HepG2 (cell line): ENCODE data around the gene ILDR1.

Experiments
- MIXL1 ChIP-seq: IDR thresholded peaks from 2 replicates; pipeline ENCODE4 v1.6.1; 2016
- NBN ChIP-seq: fragments of 450-650 bp; conservative IDR thresholded peaks from 2 replicates; pipeline ENCODE4 v1.6.1; 2017
- POLR2AphosphoS5 ChIP-seq: IDR thresholded peaks from 2 replicates; pipeline ENCODE4 v1.6.1; 2012; ENCODE audit warnings: low read depth, low read length
- ZBTB8A ChIP-seq: sonication (generic); formaldehyde crosslinking; IDR thresholded peaks from 2 replicates; pipeline ENCODE4 v1.4.0; 2020; ENCODE audit warnings: mild to moderate bottlenecking, low read depth, missing genetic modification reagents, borderline replicate concordance
- ZNF232 ChIP-seq: sonication (generic); formaldehyde crosslinking; IDR thresholded peaks from 2 replicates; pipeline ENCODE4 v1.4.0; 2020; ENCODE audit warnings: missing genetic modification reagents, borderline replicate concordance
- ZNF670 ChIP-seq: sonication (generic); formaldehyde crosslinking; IDR thresholded peaks from 2 replicates; pipeline ENCODE4 v1.8.0; 2022; ENCODE audit warnings: mild to moderate bottlenecking, missing genetic modification reagents, borderline replicate concordance
- TF ChIP-seq, protein P1 (sequence below): sonication (generic); formaldehyde crosslinking; IDR thresholded peaks from 2 replicates; pipeline ENCODE4 v1.5.0; 2020; ENCODE audit warnings: mild to moderate bottlenecking, missing genetic modification reagents, moderate library complexity

DNA sequence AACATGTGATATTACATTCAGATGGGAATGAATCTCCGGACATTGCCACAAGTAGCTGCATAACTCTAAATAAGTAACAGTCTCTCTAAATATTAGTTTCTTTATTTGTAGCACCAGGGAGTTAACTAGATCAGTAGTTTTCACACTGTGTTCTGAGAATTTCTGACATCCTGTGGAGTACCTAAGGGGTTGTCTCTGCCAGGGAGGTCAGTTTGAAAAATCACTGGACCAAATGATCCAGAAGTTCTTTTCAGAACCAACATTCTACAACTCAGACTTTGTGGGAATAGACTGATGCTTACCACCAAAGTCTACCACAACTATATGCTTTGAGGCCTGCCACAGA, 9.0 kb upstream of the ILDR1 start:
- TF ChIP-seq ZBTB8A = no peak
- TF ChIP-seq ZNF232 (CRISPR knock-in tag) = no peak
- no peak for TF ChIP-seq ZNF670 (CRISPR knock-in tag)
- TF ChIP-seq NBN = no peak
- TF ChIP-seq MIXL1 = no peak
- TF ChIP-seq, protein P1, sequence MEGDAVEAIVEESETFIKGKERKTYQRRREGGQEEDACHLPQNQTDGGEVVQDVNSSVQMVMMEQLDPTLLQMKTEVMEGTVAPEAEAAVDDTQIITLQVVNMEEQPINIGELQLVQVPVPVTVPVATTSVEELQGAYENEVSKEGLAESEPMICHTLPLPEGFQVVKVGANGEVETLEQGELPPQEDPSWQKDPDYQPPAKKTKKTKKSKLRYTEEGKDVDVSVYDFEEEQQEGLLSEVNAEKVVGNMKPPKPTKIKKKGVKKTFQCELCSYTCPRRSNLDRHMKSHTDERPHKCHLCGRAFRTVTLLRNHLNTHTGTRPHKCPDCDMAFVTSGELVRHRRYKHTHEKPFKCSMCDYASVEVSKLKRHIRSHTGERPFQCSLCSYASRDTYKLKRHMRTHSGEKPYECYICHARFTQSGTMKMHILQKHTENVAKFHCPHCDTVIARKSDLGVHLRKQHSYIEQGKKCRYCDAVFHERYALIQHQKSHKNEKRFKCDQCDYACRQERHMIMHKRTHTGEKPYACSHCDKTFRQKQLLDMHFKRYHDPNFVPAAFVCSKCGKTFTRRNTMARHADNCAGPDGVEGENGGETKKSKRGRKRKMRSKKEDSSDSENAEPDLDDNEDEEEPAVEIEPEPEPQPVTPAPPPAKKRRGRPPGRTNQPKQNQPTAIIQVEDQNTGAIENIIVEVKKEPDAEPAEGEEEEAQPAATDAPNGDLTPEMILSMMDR (CRISPR knock-in tag) = no peak
- no peak for TF ChIP-seq POLR2AphosphoS5
